ENCODE results near the gene LYPD1.

The LYPD1 gene

DNA sequence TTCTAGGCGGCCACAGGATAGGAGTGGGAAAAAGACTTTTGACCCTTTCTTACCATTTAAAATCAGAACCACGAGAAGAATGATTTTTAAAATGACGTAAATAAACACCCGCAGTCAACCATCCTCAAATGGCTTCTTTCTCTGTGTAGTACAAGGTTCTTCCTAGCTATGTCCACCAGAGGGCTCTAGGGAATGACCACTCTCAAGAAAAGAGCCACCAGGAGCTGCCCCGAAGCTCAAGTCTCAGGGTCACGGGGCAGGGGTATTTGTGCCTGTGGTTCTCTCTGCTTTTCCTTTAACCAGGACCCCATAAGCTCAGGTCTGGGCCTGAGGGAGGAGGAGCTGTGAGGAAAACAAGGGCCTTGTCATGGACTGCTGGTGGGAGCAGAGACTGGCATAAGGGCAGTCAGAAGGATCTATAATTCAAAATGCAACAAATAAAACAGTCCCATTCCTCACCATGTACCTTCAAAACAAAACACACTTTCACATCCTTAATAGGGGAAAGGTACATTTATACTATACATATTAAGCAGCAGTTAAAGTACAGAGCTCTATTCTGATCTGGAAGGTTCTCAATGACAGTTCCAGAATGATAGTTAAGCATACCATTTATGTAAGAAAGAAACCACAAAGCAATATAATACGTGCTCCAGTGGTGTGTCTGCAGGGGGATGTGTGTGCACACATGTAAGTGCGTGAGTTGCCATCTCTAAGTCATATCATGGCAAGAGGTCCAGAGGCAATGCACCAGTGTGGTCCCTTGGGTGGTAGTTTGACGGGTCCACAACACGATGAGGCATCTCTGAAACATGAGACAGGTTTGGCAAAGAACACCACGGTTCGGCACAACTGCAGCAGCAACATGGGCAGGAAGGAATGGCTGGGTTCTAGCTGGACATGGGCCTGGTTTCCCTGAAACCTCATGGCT is 18.6 kb downstream of the LYPD1 start:
- no peaks in the 10 kb centered on the region for H3K27me3 ChIP-seq (ENCODE audit: control insufficient read depth in 1 of 2, insufficient read depth in 2 of 2, low read length in 2 of 2)
- no peaks in the 10 kb centered on the region for H3K36me3 ChIP-seq (ENCODE audit: control insufficient read depth in 2 of 2, insufficient read depth in 2 of 2, low read length in 2 of 2)
- no peak overlapping the region for H3K9ac ChIP-seq (ENCODE audit: low read length in 2 of 2)
- H3K4me1 ChIP-seq (ENCODE audit: control insufficient read depth, insufficient read depth, low read length), result no peaks in the 10 kb centered on the region
- H3K4me3 ChIP-seq (ENCODE audit: low read length in 2 of 2), result no peak overlapping the region
- H3K27ac ChIP-seq (ENCODE audit: low read length), result no peak overlapping the region
- no peaks in the 10 kb centered on the region for H3K9me3 ChIP-seq (ENCODE audit: control insufficient read depth in 2 of 2, low read length in 2 of 2)

DNA sequence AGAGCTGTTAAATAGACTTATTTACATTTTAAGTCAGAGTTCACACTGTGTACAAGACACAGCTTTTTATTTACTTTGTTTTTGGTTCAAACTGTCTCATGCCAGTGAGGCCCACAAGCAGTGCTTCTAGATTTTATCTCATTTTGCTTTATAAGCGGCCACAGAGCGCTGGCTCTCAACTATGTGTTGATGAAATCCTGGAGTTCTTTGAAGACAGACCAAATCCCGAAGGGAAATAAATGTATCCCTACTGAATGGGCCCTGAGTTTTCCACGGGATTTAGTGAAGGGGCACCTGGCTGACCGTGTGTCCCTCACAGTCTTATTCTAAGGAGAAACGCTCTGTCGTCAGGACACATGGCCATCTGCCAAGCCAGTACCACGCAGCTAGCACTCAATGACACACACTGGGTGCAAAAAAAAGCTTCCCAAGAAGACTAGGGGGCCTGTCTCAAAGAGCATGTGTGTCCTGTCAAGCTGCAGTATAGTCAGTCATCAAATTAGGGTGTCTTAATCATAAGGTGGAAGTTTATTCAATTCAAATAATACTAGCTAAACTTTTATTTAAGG is 23.4 kb downstream of the LYPD1 start:
- Histone ChIP-seq H3K36me3 (ENCODE audit: control insufficient read depth in 2 of 2, insufficient read depth in 2 of 2, low read length in 2 of 2) (no peaks in the 10 kb centered on the region), H3K27me3 (ENCODE audit: control insufficient read depth in 1 of 2, insufficient read depth in 2 of 2, low read length in 2 of 2) (no peaks in the 10 kb centered on the region)

DNA sequence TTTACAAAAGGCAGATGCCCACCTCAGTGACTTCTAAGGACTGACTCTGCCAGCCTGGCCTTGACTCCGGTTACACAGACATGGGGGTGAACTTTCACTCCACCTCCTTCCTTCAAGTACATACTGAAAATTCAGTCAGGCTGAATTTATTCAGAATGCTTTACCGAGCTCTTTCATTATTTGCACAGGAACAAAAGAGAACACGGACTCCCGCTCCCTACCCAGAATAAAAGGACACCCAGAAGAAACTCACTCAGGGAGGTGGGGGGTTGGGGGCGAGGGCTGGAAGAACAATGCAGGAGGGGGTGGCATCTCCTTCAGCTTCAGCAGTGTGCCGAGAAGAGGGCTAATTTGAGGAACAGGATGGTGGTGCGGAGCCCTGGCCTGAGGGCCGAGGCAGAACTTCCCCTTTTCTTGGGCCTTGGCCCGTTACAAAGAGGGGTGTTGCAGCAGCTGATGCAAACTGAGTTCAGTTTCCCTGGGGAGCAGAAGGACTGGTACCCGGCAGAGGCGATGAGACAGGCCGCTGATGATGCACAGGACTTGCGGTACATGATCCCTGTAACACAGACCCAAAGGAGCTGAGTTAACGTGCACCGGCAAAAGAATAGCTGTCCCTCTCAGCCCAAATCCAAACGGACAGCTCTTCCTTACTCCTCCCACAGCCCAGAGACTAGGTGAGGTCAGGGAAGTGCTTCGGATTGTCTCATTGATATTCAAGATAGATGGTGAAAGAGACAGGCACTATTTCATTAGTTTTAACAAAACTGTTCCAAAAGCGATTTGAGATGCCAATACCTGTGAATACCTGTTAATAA is 24.1 kb downstream of the LYPD1 start:
- Histone ChIP-seq H3K27ac (ENCODE audit: low read length) (no peak overlapping the region), H3K9me3 (ENCODE audit: control insufficient read depth in 2 of 2, low read length in 2 of 2) (no peaks in the 10 kb centered on the region), H3K36me3 (ENCODE audit: control insufficient read depth in 2 of 2, insufficient read depth in 2 of 2, low read length in 2 of 2) (no peaks in the 10 kb centered on the region), H3K4me3 (ENCODE audit: low read length in 2 of 2) (no peak overlapping the region), H3K4me1 (ENCODE audit: control insufficient read depth, insufficient read depth, low read length) (no peaks in the 10 kb centered on the region), H3K27me3 (ENCODE audit: control insufficient read depth in 1 of 2, insufficient read depth in 2 of 2, low read length in 2 of 2) (no peaks in the 10 kb centered on the region), H3K9ac (ENCODE audit: low read length in 2 of 2) (no peak overlapping the region)

More for the DNA sequence above, 23.4 kb downstream of the LYPD1 start:
- Histone ChIP-seq H3K9ac (ENCODE audit: low read length in 2 of 2) (no peak overlapping the region), H3K9me3 (ENCODE audit: control insufficient read depth in 2 of 2, low read length in 2 of 2) (no peaks in the 10 kb centered on the region), H3K27ac (ENCODE audit: low read length) (no peak overlapping the region), H3K4me3 (ENCODE audit: low read length in 2 of 2) (no peak overlapping the region), H3K4me1 (ENCODE audit: control insufficient read depth, insufficient read depth, low read length) (no peaks in the 10 kb centered on the region)

DNA sequence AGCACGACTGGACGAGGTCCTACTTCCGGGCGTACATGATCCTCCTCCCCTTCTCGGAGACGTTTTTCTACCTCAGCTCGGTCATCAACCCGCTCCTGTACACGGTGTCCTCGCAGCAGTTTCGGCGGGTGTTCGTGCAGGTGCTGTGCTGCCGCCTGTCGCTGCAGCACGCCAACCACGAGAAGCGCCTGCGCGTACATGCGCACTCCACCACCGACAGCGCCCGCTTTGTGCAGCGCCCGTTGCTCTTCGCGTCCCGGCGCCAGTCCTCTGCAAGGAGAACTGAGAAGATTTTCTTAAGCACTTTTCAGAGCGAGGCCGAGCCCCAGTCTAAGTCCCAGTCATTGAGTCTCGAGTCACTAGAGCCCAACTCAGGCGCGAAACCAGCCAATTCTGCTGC is 24.8 kb downstream of the LYPD1 start:
- Histone ChIP-seq H3K4me1 (ENCODE audit: control insufficient read depth, insufficient read depth, low read length) (no peaks in the 10 kb centered on the region), H3K27me3 (ENCODE audit: control insufficient read depth in 1 of 2, insufficient read depth in 2 of 2, low read length in 2 of 2) (no peaks in the 10 kb centered on the region), H3K9me3 (ENCODE audit: control insufficient read depth in 2 of 2, low read length in 2 of 2) (no peaks in the 10 kb centered on the region), H3K9ac (ENCODE audit: low read length in 2 of 2) (no peak overlapping the region), H3K36me3 (ENCODE audit: control insufficient read depth in 2 of 2, insufficient read depth in 2 of 2, low read length in 2 of 2) (no peaks in the 10 kb centered on the region), H3K4me3 (ENCODE audit: low read length in 2 of 2) (no peak overlapping the region), H3K27ac (ENCODE audit: low read length) (no peak overlapping the region)

DNA sequence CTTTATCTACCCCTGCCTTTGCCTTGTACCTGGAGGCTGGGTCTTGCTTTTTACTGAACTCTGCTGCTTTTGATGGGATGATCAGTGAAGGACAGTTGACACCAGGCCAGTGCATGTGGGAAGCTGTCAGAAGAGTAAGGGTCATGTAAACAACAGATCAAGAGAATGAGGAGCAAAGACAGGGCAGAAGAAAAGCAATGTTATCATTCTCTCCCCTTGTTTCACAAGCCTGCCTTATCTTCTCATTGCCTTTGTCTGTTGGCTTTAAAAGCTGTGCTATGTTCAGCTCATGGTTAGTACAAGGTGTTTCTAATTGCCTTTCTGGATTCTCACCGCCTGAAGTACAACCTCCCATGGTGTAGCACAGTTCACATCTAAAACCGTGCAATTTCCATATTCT is 27.6 kb downstream of the LYPD1 start:
- no peak overlapping the region for H3K9ac ChIP-seq (ENCODE audit: low read length in 2 of 2)
- H3K4me3 ChIP-seq (ENCODE audit: low read length in 2 of 2), result no peak overlapping the region
- no peak overlapping the region for H3K27ac ChIP-seq (ENCODE audit: low read length)
- H3K9me3 ChIP-seq (ENCODE audit: control insufficient read depth in 2 of 2, low read length in 2 of 2), result no peaks in the 10 kb centered on the region
- no peaks in the 10 kb centered on the region for H3K36me3 ChIP-seq (ENCODE audit: control insufficient read depth in 2 of 2, insufficient read depth in 2 of 2, low read length in 2 of 2)
- H3K27me3 ChIP-seq (ENCODE audit: control insufficient read depth in 1 of 2, insufficient read depth in 2 of 2, low read length in 2 of 2), result no peaks in the 10 kb centered on the region
- no peaks in the 10 kb centered on the region for H3K4me1 ChIP-seq (ENCODE audit: control insufficient read depth, insufficient read depth, low read length)

DNA sequence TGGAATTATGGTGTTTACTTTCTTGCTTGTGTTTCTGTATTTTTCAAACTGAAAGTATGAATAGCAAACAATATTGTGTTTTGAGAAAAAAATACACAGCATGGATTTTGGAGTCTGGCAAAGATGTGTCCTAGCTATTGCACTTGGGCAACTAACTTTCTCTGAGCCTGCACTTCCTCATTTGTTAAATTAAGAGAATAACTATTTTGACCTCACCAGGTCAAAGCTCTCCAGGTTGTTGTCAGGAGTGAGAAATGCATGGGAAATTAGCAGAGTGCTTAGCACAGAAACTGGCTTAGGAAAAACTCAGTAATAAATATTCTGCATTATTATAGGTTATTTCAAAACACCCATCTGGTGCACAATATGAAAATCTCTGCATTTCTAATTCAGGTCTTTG is 28.2 kb downstream of the LYPD1 start:
- no peaks in the 10 kb centered on the region for H3K4me1 ChIP-seq (ENCODE audit: control insufficient read depth, insufficient read depth, low read length)
- H3K36me3 ChIP-seq (ENCODE audit: control insufficient read depth in 2 of 2, insufficient read depth in 2 of 2, low read length in 2 of 2), result no peaks in the 10 kb centered on the region
- no peak overlapping the region for H3K27ac ChIP-seq (ENCODE audit: low read length)
- no peaks in the 10 kb centered on the region for H3K27me3 ChIP-seq (ENCODE audit: control insufficient read depth in 1 of 2, insufficient read depth in 2 of 2, low read length in 2 of 2)
- H3K4me3 ChIP-seq (ENCODE audit: low read length in 2 of 2), result no peak overlapping the region
- no peak overlapping the region for H3K9ac ChIP-seq (ENCODE audit: low read length in 2 of 2)
- no peaks in the 10 kb centered on the region for H3K9me3 ChIP-seq (ENCODE audit: control insufficient read depth in 2 of 2, low read length in 2 of 2)

DNA sequence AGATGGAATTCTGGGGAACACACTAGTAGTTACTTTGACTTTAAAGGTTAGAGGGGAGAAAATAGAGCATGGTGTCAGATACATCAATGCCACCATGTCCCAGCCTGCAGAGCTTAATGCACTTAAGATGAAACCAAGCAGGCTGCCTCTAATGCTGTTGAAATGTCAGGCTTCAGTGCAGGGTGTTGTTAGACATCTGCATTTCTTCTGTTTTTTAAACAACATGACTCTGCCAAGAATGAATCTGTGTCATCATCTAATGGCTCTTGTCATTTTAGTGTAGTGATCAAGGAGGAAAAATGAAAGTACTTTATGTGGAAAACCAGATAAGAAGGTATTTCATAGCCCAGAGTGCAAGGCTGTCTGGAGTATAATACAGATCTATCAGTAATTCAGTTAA is 29.9 kb downstream of the LYPD1 start:
- Histone ChIP-seq H3K4me1 (ENCODE audit: control insufficient read depth, insufficient read depth, low read length) (peaks cover 11% of the 10 kb centered on the region), H3K27me3 (ENCODE audit: control insufficient read depth in 1 of 2, insufficient read depth in 2 of 2, low read length in 2 of 2) (no peaks in the 10 kb centered on the region), H3K9me3 (ENCODE audit: control insufficient read depth in 2 of 2, low read length in 2 of 2) (no peaks in the 10 kb centered on the region), H3K27ac (ENCODE audit: low read length) (no peak overlapping the region), H3K36me3 (ENCODE audit: control insufficient read depth in 2 of 2, insufficient read depth in 2 of 2, low read length in 2 of 2) (no peaks in the 10 kb centered on the region), H3K4me3 (ENCODE audit: low read length in 2 of 2) (no peak overlapping the region), H3K9ac (ENCODE audit: low read length in 2 of 2) (no peak overlapping the region)

DNA sequence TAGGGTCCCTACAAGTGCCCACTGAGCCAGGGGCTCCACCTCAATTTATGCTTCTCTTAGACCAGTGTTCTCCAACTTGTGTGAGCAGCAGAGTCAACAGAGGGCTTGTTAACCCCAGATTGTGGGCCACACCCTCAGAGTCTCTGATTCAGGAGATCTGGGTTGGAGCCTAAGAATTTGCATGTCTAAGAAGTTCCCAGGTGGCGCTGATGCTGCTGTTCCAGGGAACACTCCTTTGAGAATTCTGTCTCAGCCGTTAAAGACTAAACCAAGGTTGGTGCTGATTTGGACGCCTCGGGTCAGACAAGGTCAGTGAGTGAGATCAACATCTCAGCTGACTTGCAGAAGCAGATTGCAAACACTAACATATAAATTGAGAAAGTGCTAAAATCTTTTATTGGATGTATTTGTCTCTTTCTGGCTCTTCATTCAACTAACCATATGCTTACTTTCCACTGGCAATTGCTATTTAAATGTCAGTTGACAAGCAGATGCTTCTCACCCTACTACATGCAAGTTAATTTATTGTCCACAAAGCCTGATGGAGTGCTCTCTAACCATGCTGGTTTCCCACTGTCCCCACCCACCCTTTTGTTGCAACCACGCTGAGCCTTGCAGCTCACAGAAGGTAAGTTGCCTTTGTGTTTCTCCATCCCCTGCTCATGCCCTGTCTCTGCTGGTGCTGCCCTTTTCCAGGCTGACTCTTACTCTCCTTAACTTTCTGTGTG is 31.5 kb downstream of the LYPD1 start:
- no peak overlapping the region for H3K4me3 ChIP-seq (ENCODE audit: low read length in 2 of 2)
- no peaks in the 10 kb centered on the region for H3K9me3 ChIP-seq (ENCODE audit: control insufficient read depth in 2 of 2, low read length in 2 of 2)
- H3K27ac ChIP-seq (ENCODE audit: low read length), result no peak overlapping the region
- no peaks in the 10 kb centered on the region for H3K27me3 ChIP-seq (ENCODE audit: control insufficient read depth in 1 of 2, insufficient read depth in 2 of 2, low read length in 2 of 2)
- no peaks in the 10 kb centered on the region for H3K36me3 ChIP-seq (ENCODE audit: control insufficient read depth in 2 of 2, insufficient read depth in 2 of 2, low read length in 2 of 2)
- no peak overlapping the region for H3K9ac ChIP-seq (ENCODE audit: low read length in 2 of 2)
- peaks cover 14% of the 10 kb centered on the region for H3K4me1 ChIP-seq (ENCODE audit: control insufficient read depth, insufficient read depth, low read length)

DNA sequence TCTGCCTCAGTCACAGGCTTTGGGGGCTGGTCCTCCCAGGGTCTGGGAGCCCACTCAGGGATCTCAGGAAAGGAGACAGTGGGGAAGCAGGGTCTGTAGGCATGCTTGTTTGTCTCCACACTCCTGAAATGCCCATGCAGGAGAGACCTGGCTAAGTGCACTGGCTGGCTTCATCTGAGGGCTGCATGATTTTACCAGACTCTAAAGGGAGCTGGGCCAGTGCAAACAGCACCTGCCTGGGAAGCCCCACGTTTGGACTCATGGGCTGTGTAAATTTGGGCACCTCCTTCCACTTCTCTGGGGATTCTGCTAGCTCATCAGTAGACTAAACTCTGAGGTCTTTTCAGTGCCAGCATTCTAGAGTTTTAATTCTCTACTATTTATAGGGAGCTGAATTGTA is 33.7 kb downstream of the LYPD1 start:
- H3K36me3 ChIP-seq (ENCODE audit: control insufficient read depth in 2 of 2, insufficient read depth in 2 of 2, low read length in 2 of 2), result no peaks in the 10 kb centered on the region

DNA sequence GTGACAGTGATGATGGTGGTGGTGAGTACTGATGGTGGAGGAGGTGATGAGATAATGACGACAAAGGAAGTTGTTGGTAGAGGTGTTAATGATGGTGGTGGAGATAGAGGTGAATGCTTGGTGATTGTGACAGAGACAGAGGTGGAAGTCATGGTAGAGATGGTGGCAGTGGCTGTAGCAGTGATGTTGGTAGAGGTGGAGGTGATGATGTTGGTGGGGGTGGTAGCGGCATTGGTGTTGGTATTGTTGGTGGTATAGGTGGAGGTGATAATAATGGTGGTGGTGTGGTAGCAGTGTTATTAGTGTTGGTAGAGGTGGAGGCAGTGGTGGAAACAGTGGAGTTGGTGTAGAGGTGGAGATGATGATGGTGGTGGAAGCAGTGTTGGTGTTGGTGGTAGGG is 36.4 kb downstream of the LYPD1 start:
- Histone ChIP-seq H3K4me3 (ENCODE audit: low read length in 2 of 2) (no peak overlapping the region), H3K27me3 (ENCODE audit: control insufficient read depth in 1 of 2, insufficient read depth in 2 of 2, low read length in 2 of 2) (no peaks in the 10 kb centered on the region), H3K9me3 (ENCODE audit: control insufficient read depth in 2 of 2, low read length in 2 of 2) (no peaks in the 10 kb centered on the region), H3K9ac (ENCODE audit: low read length in 2 of 2) (no peak overlapping the region), H3K27ac (ENCODE audit: low read length) (no peak overlapping the region), H3K36me3 (ENCODE audit: control insufficient read depth in 2 of 2, insufficient read depth in 2 of 2, low read length in 2 of 2) (no peaks in the 10 kb centered on the region), H3K4me1 (ENCODE audit: control insufficient read depth, insufficient read depth, low read length) (peaks cover 25% of the 10 kb centered on the region)

More for the DNA sequence above, 33.7 kb downstream of the LYPD1 start:
- Histone ChIP-seq H3K4me1 (ENCODE audit: control insufficient read depth, insufficient read depth, low read length) (peaks cover 25% of the 10 kb centered on the region), H3K9ac (ENCODE audit: low read length in 2 of 2) (no peak overlapping the region), H3K9me3 (ENCODE audit: control insufficient read depth in 2 of 2, low read length in 2 of 2) (no peaks in the 10 kb centered on the region), H3K4me3 (ENCODE audit: low read length in 2 of 2) (no peak overlapping the region), H3K27ac (ENCODE audit: low read length) (no peak overlapping the region), H3K27me3 (ENCODE audit: control insufficient read depth in 1 of 2, insufficient read depth in 2 of 2, low read length in 2 of 2) (no peaks in the 10 kb centered on the region)
